Pulmonary artery endothelial cell (primary cell): ENCODE results near the gene DACT2. TPM values are rescaled to one million over a fixed set of nuclear protein-coding genes. Genes with fewer than 3 reads are reported as not detected.
"Not testable (repeated sequence)": the region's sequence is repeated elsewhere in the genome, so short reads cannot be mapped to it uniquely, and the experiment has no call there.

Experiments used
- DNase-seq: peaks from one replicate; pipeline ENCODE4 v3.0.0-alpha.2; 2011; ENCODE audit warnings: low read depth, low spot score
- total RNA-seq: library from RNA; depleted of rRNA; stranded (reverse); fragments of >200 nt; gene quantifications from 2 replicates; pipeline ENCODE4 v1.2.3, GENCODE V29; 2014

DACT2 gene
- total RNA-seq, 1 donor from 2014 or later = not detected

DNA sequence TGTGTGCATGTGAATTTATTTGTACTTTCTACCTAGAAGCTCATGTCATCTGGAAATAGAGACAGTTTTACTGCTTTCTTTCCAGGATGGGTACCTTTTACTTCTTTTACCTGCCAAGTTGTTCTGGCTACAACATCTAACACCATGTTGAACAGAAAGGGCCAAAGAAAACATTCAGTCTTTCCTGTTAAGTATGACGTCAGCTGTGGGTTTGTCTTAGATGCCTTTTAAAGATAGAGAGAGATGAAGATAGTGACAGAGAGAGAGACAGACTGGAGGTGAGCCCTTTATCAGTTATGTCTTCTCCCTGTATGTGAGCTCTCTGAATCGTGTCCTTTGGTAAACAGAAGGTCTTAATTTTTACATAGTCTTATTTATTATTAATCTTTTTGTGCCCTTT is 3.4 kb upstream of the DACT2 start:
- DNase-seq = no peak

DNA sequence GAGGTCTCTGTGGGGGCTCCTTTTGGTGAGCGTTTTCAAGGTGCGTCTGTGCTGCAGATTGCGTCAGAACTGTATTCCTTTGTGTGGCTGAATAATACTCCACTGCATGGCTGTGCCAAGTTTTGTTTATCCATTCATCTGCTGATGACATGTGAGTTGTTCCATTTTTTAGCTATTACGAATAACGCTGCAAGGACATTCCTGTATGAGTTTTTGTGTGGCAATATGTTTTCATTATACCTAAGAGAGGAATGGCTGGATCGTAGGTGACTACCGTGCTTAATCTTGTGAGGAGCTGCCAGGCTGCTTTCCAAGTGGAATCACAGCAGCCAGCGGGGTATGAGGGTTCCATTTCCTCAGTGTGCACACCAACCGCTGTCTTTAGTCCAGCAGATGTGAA is 1.1 kb upstream of the DACT2 start:
- no peak for DNase-seq

GRCh38 chr6:168318579-168319278 is 848 bp downstream of the DACT2 start:
- DNase-seq = no peak

DNA sequence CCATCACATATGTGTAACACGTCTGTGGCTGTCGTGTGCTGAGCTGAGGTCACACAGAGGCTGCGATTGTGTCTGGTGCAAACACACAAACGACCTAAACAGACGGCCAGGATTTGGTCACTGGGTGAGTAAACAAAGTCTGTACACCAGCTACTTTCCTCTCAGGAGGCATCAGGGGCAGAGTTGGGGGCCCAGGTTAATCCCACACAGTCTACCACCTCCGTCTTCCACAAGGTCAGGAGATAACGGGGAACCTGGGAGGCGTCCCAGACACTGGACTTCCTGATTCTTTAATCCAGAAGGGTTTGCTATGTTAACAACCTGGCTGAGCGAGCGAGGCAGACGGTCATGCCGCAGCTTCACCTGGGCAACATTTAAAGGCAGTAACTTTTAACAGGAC is 1.5 kb downstream of the DACT2 start:
- no peak for DNase-seq

DNA sequence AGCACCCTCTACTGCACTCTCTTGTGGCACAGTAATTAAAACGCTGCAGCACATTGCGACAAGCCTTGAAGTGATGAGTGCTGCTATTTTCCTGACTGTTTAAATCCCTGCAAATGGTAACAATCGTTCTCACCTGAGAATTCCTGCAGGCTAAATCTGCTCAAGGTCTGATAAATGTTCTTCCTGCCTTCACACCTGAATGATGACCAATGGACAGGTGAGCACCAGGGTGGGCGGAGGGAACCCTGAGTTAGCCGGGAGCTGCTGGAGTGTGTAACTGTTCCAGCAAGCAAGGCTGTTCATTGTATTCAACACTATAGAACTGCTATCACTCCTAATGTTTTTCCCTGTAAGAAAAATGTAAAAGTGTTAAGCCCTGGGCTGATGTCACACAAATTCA is 4.0 kb downstream of the DACT2 start:
- DNase-seq = no peak

- DNase-seq = no peak
Measured at GRCh38 chr6:168314948-168315347, 4.6 kb downstream of the DACT2 start.

GRCh38 chr6:168314021-168314420 is 5.6 kb downstream of the DACT2 start:
- no peak for DNase-seq

GRCh38 chr6:168313431-168314011 is 6.1 kb downstream of the DACT2 start:
- no peak for DNase-seq

GRCh38 chr6:168312125-168312507 is 7.5 kb downstream of the DACT2 start:
- not testable (repeated sequence) for DNase-seq

- DNase-seq = no peak
Measured at GRCh38 chr6:168311410-168312124, 8.0 kb downstream of the DACT2 start.

DNA sequence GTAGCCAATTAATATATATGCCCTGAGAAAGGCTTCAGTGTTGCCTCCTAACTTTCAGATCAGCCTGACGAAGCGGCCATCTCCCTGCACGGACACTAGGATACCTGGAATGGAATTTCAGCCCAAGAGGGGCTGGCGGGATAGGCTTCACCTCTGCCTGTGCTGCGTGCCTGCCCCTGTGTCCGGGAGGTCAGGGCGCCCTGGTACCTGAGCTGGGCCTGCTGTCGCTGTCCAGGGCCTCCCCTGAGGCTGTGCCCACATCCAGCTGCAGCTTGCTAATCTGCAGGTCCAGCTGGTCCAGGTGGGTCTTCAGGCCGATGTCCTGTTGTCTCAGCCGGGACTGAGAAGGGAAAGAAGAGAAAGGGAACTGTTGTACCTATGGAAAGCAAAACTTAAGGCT is 8.6 kb downstream of the DACT2 start:
- no peak for DNase-seq

GRCh38 chr6:168310403-168310802 is 9.2 kb downstream of the DACT2 start:
- DNase-seq = no peak

- no peak for DNase-seq
Measured at GRCh38 chr6:168309997-168310396, 9.6 kb downstream of the DACT2 start.

DNA sequence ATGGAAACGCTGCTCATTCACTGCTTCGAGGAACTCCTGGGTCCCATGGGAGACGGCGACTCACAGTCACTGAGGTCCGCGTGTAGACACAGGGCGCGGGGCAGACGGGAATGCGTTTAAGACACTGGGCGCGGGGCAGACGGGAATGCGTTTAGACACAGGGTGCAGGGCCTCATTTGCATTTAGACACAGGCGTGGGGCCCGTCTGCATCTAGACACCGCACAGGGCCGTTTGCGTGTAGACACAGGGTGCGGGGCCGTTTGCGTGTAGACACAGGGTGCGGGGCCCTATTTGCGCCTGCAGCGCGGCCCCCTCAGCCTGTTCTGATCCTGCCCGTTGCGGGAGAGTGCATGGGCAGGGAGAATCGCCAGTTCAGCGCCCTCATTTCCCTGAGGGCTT is 10.4 kb downstream of the DACT2 start:
- DNase-seq = no peak

DNA sequence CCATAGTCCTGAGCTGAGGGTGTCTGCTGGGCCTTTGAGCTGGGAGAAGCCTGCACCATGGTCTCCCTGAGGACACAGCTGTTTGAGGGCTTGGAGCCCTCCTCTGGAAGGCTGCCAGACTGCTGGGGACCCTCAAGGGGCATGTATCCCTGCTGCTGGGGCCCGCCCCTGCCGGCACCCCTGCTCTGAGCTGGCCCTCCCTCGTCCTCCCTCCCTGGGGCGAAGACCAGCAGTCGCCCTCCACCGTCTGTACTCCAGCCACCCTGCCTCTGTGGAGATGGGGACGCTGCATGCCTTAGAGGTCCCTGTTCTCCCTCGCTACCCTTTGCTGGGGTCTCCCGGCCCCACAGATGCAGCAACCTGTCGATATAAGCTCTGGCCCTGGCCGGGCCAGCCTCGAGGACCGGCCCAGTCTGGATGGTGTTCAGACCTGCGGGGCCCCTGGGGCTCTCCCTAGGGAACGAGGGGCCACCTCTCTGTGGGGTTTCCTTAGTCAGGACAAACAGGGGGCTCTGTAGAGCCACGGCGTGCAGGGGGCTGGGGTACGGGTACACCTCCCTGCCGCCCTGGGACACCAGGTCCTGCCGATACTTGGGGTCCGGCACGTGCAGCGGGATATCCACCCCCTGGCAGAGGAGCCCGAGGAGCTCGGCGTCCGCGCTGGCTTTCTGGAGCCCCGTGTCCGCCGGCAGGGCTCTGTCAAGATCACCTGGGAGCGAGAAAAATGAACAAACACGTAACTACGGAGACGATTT is 11.0 kb downstream of the DACT2 start:
- no peak for DNase-seq

GRCh38 chr6:168307695-168308021 is 11.9 kb downstream of the DACT2 start:
- DNase-seq = no peak

DNA sequence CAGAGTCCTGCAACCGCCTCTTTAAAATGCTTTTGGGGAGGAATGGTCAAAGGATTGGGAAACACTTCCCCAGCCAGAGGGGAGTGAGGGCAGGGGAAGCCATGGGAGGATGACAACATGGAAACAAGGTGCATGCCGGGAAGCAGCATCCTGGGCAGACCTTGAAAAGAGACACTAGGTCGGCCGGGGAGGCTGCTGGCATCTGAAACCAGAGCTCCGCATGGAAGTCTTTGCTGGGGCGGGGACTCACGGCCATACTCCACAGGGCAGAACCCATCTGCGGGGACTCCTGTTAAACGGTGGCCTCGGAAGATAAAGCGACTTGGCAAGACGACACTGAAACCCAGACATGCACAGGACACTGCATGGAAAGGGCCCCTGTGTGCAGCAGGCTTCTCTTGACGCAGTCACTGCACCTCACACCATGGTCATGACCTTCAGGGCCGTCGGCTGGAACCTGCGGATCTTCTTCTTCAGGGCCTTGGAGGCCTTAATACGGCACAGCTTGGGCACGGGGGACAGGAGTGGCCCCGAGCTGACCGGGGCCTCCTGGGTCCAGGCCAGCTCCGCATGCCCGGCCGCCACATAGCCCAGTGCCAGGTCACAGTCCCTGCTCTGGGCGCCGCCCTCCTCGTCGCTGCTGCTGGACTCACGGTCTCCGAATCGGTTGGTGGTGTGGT is 12.4 kb downstream of the DACT2 start:
- DNase-seq = no peak

DNA sequence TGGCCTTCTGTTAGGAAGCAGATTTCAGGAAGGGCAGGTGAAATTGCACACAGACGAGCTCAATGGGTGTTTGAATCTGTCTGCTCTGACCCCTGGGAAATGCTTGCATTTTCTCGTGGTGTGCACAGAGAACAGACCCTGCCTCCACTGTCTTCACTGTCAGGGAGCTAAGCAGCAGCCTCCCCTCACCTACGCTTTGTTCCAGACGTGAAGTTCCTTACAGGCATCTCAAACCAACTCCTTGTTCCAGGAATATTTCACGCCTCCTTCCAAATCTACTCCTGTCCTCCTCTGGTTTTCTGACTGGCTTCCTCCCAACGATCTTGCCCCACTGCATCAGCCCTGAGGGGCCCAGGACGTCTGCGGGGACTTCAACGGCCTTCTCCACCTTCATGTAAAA is 13.7 kb downstream of the DACT2 start:
- no peak for DNase-seq

GRCh38 chr6:168305096-168305749 is 14.4 kb downstream of the DACT2 start:
- no peak for DNase-seq

DNA sequence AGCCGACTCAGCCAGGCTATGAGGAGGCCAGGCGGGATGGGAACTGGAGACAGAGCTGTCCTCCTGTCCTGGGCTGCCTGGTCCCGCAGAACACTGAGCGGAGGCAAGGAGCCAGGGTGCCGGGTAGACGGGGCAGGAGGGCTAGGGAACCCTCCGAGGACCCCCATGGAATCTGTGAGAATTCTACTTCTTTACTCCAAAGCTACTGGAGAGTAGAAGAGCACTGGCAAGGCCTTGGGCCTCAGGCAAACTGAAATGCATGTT is 14.9 kb downstream of the DACT2 start:
- no peak for DNase-seq

DNA sequence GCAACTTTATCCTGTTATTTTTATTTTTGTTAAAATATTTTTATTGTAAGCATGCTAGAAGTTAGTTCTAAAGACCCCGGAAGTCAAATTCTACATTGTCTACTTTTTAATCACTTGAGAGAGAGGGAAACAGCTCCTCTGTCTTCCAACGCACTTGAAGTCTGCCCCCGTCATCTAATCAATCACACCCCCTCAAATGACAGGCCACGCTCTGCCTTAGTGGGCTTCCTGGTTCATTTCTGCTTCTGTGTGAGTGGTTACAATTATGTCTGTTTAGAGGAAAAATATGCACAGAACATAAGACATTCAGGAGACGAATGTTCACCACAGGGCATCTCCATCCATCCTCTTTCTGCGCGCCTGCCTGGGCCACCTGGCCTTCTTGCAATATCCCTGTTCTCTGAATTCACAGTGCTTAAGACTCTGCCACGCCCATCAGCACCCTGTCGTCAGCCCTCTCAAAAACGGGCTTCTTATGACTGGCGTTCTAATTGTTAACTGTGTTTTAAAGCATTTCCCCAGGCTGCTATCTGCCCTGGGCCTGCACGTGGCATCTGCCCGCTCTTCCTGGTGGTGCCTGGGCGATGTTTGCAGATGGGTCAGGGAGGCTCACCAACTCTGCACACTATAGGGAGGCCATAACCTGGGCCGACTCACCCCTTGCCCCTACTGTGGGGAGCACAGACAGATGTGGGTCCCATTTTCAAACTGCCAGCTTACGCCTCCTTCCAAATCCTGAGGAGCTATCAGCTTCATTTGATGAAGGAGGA is 15.4 kb downstream of the DACT2 start:
- no peak for DNase-seq
